ENCODE data around the gene PACS1.
A peak's percentile ranks its signal among the peaks of the same experiment; 100 is the strongest.
"Not testable (repeated sequence)": the region's sequence is repeated elsewhere in the genome, so short reads cannot be mapped to it uniquely, and the experiment has no call there.

PACS1 gene

DNA sequence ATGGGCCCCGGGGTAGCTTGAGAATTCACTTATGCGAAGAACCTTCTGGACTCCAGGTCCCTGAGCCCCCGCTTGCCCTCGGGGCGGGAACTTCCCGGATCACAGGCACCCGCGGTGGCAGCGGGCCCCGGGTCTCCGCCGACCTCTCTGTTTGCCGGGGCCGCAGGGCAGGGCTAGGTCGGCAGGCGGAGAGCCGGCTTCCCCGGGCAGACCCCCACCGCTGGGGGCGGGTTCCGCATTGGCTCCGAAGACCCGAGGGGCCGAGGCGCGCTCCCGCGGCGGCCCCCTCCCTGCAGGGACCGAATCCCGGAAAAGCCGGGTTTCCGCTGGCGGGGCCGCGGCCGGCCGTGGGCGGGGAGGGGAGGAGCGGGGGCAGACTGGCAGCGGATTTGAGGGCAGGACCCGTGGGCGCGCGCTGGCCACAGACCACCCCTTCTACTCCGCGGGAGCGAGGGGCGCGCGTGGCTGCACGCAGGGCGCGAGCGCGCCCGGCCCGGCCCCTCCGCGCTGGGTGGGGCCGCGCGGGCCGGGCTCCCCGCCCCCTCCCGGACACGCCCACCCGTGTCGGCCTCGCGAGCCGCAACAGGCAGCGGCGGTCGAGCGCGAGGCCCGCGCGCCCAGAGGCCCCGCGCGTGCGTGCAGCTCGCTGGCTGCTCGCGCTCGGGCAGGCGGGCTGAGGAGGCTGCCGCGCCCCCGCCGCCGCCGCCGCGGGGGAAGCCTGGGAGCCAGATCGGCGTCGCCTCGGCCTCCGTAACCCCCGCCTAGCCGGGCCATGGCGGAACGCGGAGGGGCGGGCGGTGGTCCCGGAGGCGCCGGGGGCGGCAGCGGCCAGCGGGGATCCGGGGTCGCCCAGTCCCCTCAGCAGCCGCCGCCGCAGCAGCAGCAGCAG, at the start of gene PACS1:
Gene PACS1, plus strand, starts transcription at position 558 of the 889 bp plus-strand sequence. Its CDS starts 215 bp downstream, at position 773.
- no peak for DNase-seq (ENCODE audit: low spot score)

- no peak for DNase-seq (ENCODE audit: low spot score)
These were observed 49.3 kb upstream of the PACS1 start for GRCh38 chr11:66020618-66021357.

- peak; percentile 16 for DNase-seq (ENCODE audit: low spot score)
These were observed 47.5 kb upstream of the PACS1 start for GRCh38 chr11:66022401-66023185.

- DNase-seq (ENCODE audit: low spot score): not testable (repeated sequence)
These were observed 47.0 kb upstream of the PACS1 start for GRCh38 chr11:66023186-66023440.

DNA sequence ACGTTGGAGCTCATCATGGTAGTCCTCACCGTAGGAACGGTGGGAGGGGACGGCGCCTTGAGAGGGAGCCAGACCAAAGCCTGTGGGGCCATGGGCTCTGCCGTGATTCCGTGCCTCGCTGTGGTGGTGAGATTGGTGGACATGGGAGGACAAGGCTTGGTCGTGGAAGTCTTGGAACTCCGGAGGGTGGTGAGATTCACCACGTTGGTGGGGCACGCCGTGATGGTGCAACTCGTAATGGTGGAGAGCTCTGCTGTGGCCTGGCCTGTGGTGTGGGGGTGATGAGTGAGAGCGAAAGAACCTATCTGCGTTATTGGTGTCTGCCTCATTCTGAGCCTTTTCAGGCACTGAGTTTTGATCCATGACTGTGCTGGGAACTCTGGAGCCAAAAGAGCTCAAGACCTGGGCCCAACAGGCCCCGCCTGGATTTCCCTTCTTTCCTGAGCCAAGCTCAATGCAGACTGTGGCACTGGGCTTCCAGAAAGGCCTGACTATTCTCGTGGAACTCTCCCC, 44.0 kb upstream of the PACS1 start, which contains the start of gene CATSPER1:
Gene CATSPER1, minus strand, starts transcription at position 463 of the 513 bp plus-strand sequence. Its CDS starts 100 bp downstream, at position 363.
- no peak for DNase-seq (ENCODE audit: low spot score)

GRCh38 chr11:66032957-66033735, 36.9 kb upstream of the PACS1 start:
- no peak for DNase-seq (ENCODE audit: low spot score)

GRCh38 chr11:66035653-66036333, 34.3 kb upstream of the PACS1 start:
- DNase-seq (ENCODE audit: low spot score): peak; percentile 25

DNA sequence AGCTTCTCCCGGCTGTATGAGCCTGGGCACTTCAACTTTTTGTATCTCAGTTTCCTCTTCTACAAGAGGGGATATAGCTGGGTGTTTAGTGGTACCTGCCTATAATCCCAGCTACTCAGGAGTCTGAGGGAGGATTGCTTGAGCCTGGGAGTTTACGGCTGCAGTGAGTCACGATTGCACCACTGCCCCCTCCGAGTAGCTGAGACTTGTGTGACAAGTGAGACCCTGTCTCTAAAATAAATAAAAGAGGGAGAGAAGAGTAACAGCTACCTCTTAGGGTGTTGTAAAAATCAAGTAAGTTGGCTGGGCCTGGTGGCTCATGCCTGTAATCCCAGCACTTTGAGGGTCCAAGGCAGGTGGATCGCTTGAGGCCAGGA, 33.8 kb upstream of the PACS1 start:
- no peak for DNase-seq (ENCODE audit: low spot score)

GRCh38 chr11:66037327-66037726, 32.7 kb upstream of the PACS1 start:
- no peak for DNase-seq (ENCODE audit: low spot score)

DNA sequence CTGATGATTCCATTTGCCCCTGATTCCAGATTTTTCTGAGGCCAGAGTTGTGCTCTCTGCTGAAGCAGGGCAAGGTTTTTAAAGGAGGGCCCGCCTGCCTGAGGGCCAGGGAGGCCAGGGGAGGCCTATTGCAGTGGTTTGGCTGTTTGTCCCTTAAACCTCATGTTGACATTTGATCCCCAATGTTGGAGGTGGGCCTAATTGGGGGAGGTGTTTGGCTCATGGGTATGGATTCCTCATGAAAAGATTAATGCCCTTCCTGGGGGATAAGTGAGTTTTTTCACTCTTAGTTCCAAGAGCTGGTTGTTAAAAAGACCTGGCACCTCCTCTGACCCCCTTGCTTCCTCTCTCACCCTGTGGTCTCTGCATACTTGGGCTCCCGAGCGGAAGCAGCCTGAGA, 30.3 kb upstream of the PACS1 start:
- DNase-seq (ENCODE audit: low spot score): no peak

DNA sequence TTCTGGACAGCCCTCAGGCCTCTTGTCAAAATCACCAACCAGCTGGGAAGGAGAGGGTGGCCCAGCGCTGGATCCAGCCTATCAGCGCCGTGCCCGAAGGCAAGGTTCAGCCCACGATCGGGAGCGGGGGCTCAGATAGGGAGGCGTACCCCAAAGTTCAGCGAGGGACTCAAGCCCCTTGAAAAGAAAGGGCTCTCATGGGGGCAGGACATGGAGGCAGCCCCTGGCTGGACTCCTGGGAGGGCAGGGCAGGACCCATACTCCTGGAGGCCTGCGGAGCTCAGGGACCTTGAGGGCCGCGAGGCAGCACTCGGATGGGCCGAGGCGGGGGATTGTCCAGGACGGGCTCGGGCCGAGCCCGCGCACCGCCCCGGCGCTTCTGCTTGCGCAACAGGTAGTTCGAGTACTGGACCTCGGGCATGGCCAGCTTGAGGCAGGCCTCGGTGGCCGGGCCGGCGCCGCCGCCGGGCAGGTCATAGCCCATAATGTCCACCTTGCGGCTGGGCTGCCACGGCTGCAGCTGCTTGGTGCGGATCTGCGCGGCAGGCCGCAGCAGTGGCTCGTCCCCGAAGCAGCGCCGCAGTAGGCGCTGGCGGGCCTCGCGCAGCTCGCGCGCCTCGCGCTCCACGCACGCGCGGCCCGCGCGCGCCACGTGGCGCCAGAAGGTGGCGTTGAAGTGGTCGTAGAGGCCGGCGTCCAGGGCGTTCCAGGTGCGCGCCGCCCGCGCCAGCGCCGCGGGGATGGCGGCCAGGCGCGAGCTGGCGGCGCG, 27.7 kb upstream of the PACS1 start:
- DNase-seq (ENCODE audit: low spot score): no peak

GRCh38 chr11:66042996-66043906, 26.8 kb upstream of the PACS1 start:
- no peak for DNase-seq (ENCODE audit: low spot score)

GRCh38 chr11:66044757-66045156, 25.3 kb upstream of the PACS1 start:
- no peak for DNase-seq (ENCODE audit: low spot score)

GRCh38 chr11:66045177-66045639, 24.9 kb upstream of the PACS1 start:
- peak; percentile 71 for DNase-seq (ENCODE audit: low spot score)

- no peak for DNase-seq (ENCODE audit: low spot score)
These were observed 23.2 kb upstream of the PACS1 start for GRCh38 chr11:66046901-66047300.

DNA sequence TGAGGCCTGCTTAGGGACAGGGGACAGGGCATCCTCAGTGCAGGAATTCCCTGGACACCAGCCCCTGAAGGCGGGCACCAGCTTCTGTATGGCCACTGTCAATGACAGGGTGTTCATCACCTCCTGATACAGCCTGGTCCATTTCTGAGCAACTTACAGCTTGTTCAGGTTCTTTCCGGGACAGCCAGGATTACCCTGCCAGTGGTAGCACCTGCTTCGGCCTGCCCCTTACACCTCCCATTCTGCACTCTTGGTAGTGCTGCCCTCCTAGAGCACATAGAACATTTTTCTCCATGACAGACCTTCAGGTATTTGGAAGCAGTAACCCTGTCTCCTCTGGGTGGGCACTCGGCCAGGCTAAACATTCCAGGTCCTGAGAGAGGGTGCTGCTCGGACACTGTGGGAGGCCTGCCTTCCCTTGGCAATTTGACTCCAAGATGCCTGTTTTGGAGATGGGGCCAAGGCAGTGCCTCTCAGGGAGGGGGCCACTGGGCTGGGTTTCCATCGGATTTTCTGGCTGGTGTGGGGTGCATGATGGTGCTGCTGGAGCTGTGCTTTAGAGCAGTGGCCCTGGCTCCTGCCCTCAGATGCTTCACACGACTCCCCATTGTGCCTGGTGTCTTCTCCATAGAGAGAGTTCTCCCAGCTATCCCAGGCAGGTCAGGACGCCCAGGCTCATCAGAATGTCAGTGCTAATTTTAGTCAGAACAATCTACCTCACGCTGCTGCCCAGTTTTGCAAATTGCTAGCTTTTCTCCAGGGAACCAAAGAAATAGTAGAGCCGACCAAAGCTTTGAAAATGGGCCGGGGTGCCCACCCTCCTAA, 22.3 kb upstream of the PACS1 start:
- DNase-seq (ENCODE audit: low spot score): no peak

- DNase-seq (ENCODE audit: low spot score): no peak
These were observed 21.3 kb upstream of the PACS1 start, which contains the start of gene GAL3ST3 for GRCh38 chr11:66048547-66049323. Gene GAL3ST3 (minus strand): TSS chr11:66049161. CDS start chr11:66045415, 3,746 bp downstream.

All from putamen (tissue), 1 donor.